HUDEP-2 (cell line): Measurements from ENCODE around the gene MLXIPL.
"Not testable (repeated sequence)": the region's sequence is repeated elsewhere in the genome, so short reads cannot be mapped to it uniquely, and the experiment has no call there.

Source experiments
- DNase-seq, 76 experiments: peaks; one replicate each; lab custom pipeline; 2025; ENCODE audit not compliant: unreplicated experiment in 76 of 76; lab: John Stamatoyannopoulos, UW

Gene MLXIPL

GRCh38 chr7:73646785-73647724 lies 22.7 kb upstream of the MLXIPL start:
- DNase-seq = no peak

GRCh38 chr7:73645643-73646174 lies 21.4 kb upstream of the MLXIPL start:
- no peak for DNase-seq

DNA sequence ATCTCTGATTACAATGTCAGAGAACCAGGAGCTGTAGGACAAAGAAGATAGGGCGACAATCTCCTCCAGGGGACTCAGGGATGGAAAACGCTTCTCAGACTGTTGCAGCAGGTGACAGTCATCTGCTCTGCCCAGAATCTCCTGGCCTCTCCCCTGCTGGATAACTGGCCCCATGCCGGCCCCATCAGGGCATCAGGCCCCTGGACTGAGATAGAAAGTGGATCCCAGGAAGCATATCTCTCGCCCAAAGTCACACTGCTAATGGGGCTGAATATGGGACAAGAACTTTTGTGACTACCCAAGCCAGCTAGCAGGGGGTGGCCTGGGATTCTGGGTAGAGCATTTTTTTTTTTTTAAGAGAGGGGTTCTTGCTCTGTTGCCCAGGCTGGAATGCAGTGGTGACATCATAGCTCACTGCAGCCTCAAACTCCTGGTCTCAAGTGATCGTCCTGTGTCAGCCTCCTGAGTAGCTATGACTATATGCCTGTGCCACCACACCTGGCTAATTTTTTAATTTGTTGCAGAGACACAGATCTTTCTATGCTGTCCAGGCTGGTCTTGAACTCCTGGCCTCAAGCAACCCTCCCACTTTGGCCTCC lies 20.5 kb upstream of the MLXIPL start:
- DNase-seq = no peak

GRCh38 chr7:73642834-73643233 lies 18.5 kb upstream of the MLXIPL start:
- DNase-seq = no peak

GRCh38 chr7:73638911-73639310 lies 14.6 kb upstream of the MLXIPL start:
- no peak for DNase-seq

- no peak for DNase-seq
Observed at GRCh38 chr7:73635428-73636200, 11.3 kb upstream of the MLXIPL start.

GRCh38 chr7:73633844-73634243 lies 9.5 kb upstream of the MLXIPL start:
- no peak for DNase-seq

DNA sequence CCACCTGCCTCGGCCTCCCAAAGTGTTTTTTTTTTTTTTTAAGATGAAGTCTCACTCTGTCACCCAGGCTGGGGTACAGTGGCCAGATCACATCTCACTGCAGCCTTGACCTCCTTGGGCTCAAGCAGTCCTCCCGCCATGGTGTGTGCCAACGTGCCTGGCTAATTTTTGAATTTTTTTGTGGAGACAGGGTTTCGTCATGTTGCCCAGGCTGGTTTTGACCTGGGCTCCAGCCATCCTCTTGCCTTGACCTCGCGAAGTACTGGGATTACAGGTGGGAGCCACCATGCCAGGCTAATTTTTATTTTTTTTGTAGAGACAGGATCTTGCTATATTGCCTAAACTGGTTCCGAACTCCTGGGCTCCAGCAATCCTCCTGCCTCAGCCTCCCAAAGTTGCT lies 9.0 kb upstream of the MLXIPL start:
- no peak for DNase-seq

GRCh38 chr7:73631558-73631957 lies 7.2 kb upstream of the MLXIPL start:
- no peak for DNase-seq

GRCh38 chr7:73628504-73628903 lies 4.2 kb upstream of the MLXIPL start:
- DNase-seq = no peak

DNA sequence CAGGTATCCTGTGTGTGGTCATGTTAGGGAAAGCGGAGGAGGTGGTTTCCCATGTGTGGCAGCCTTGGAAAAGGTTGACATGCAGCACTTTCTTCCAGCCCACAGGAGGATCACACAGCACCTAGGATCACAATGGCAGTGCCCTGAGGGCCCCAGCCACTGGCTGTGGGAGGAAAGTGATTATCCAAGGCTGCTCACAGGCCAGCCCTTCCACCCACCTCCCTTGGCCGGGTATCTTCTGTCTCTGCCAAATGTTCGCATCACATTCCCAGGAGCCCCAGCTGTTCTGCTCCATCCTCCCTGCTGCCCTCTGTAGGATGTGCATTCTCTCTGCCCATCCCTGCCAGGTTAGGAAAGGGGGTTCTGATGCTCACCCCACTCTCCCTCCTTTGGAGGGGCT lies 2.5 kb upstream of the MLXIPL start:
- DNase-seq = no peak

DNA sequence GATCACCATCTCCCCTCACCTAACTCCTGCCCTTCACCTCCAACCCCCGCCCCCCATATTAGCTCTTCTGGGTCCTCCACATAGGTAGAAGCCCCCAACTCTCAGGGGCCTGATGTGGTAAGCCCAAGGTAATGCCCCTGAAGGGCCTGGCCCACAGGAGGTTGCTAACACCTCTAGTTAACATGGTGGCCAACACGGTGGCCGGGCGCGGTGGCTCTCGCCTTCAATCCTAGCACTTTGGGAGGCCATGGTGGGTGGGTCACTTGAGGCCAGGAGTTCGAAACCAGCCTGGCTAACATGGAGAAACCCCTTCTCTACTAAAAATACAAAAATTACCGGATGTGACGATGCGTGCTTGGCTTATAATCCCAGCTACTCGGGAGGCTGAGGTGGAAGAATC lies 954 bp upstream of the MLXIPL start:
- no peak for DNase-seq

GRCh38 chr7:73624669-73625001 lies 313 bp upstream of the MLXIPL start:
- DNase-seq = no peak

GRCh38 chr7:73622909-73623797 lies 1.2 kb downstream of the MLXIPL start:
- peak in 41 of 76 experiments; percentile 5 to 70 (median 27) for DNase-seq

DNA sequence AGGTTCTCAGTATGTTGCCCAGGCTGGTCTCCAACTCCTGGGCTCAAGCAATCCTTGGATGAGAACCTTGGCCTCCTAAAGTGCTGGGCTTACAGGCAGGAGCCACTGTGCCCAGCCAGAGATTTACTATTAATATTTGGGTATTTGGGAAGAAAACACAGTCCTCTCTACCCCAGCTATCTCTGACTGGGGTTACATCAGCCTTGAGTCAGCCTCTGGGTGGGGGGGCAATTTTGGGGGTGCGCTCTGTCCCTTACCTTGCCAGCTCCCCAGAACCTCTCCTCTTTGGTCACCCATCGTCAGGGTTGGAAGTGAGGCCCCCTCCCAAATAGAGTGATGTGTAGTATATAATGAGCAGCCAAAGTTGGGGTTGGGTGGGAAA lies 1.8 kb downstream of the MLXIPL start:
- DNase-seq = no peak

DNA sequence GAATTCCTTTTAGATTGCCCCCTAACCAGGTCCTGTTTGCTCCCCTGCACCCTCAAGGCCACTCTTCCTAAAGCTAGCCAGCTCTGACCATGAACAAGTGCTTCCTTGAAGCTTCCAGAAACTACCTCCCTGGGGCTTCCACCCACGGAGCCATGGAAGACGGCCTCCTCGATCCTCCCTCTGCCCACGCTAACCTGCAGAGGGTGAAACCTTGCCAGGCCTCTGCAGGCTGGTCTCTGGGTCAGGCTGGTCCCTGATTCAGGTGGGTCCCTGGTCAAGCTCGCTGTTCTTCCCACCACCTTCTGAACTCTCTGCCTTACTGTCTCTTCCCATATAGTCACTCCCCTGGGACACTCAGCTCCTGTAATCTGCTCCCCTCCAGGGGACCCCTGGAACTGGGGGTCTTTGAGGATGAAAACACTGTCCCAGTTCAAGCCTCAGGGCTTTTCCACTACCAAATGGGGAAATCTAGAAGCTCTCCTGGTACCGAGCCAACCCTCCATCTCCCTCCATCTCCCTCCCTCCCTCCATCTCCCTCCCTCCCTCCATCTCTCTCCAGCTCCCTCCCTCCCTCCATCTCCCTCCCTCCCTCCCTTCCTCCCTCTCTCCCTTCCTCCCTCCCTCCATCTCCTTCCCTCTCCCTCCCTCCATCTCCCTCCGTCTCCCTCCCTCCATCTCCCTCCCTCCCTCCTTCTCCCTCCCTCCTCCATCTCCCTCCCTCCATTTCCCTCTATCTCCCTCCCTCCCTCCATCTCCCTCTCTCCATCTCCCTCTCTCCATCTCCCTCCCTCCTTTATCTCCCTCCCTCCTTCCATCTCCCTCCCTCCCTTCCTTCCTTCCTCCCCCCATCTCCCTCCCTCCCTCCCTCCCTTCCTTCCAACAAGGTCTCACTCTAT lies 2.9 kb downstream of the MLXIPL start:
- DNase-seq = no peak

DNA sequence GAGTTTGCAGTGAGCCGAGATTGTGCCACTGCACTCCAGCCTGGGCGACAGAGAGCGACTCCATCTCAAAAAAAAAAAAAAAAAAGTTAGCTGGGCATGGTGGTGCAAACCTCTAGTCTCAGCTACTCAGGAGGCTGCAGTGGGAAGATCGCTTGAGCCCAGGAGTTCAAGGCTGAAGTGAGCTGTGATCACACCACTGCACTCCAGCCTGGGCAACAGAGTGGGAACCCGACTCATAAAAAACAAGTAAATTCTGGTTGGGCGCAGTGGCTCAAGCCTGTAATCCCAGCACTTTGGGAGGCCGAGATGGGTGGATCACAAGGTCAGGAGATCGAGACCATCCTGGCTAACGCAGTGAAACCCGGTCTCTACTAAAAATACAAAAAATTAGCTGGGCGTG lies 4.9 kb downstream of the MLXIPL start:
- not testable (repeated sequence) for DNase-seq

GRCh38 chr7:73618538-73618937 lies 5.8 kb downstream of the MLXIPL start:
- DNase-seq = no peak

DNA sequence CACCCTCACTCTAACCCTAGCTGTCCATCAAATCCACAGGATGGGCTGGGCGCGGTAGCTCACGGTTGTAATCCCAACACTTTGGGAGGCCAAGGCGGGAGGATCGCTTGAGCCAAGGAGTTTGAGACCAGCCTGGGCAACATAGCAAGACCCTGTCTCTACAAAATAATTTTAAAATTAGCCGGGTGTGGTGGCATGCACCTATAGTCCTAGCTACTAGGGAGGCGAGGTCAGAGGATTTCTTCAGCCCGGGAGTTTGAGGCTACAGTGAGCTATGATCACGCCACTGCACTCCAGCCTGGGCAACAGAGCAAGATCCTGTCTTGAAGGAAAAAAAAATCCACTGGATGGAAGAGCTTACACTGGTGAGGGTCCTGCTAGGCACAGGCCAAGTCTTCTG lies 6.8 kb downstream of the MLXIPL start:
- not testable (repeated sequence) for DNase-seq
